Heart left ventricle (tissue), 13 donors: ENCODE data around the gene RAB43.

ENCODE experiments used
- CTCF ChIP-seq, 12 donors: fragments of 200-600 bp; sonication (generic) in 4 of 12; IDR thresholded peaks; one replicate each; pipeline versions ENCODE4 v1.5.0 to v1.8.0; 2018 to 2022; ENCODE audit warnings: antibody characterized with exemption in 12 of 12, mild to moderate bottlenecking in 5 of 12
- POLR2A ChIP-seq, 2 donors: fragments of 450-650 bp; IDR thresholded peaks; one replicate each; pipeline ENCODE4 v1.6.1; 2017; ENCODE audit warnings: antibody characterized with exemption in 2 of 2, mild to moderate bottlenecking in 2 of 2, moderate library complexity in 2 of 2
- donor health status: ischemic (EF 13 %, LVEDD 7.1; RV severe dilation, severe dysfunction).
- donor health status: DM: no; HTN: yes; CAD: no.
- donor health status: DM: no; HTN: no; CAD: no.
- donor health status: ischemic (EF 25% LVEDD 6.9; RV normal size, moderate dysfunction).
- donor health status: ischemic (EF 25% LVEDD 5.7; RV mildly dilated, moderate dysfunction).
- donor health status: ischemic (EF 35%, LVEDD 5.7; RV mildly dilated, moderate dysfunction).
- donor health status: nonischemic (EF 11% LVEDD 7.7; RV severe dilation, severe dysfunction).
- donor health status: DM: yes; HTN: yes; CAD: no.
- donor health status: PGD.
- donor health status: ischemic (EF 29% LVEDD 5.4; RV normal size, mild dysfunction).
- donor health status: nonischemic (EF 23%, LVEDD 6.1; RV moderate dilation, normal function).

- no peak for TF ChIP-seq CTCF (IDR thresholded peaks at IDR 0.05)
- TF ChIP-seq POLR2A (IDR thresholded peaks at IDR 0.05), result no peak
Observed at GRCh38 chr3:129101370-129102138, 20.1 kb downstream of the RAB43 start.
